Measurements from ENCODE around the gene GRIPAP1. TPM values are rescaled to one million over a fixed set of nuclear protein-coding genes. Genes with fewer than 3 reads are reported as not detected.
"Not testable (repeated sequence)": the region's sequence is repeated elsewhere in the genome, so short reads cannot be mapped to it uniquely, and the experiment has no call there.

The GRIPAP1 gene
- total RNA-seq, 1 donor from 2014 or later, result 24.9 TPM

DNA sequence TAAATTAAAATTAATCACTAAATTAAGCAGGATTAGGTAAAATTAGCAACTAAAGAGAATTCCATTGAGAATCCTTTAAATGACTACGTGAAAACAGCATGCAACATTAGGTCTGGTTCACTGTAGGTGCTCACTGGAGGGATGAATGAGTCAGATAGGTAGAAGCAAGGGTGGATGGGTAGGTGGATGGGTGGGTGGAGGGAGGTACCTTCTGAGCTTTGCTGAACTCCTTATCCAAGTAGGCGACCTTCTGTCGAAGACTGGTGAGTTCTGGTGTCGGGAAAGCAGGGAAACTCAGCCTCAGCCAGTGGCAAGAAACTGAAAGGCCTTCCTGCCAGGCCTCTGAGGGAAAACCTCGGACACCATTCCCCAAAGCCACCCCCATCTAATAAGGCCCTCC, 3.0 kb downstream of the GRIPAP1 start:
- DNase-seq (ENCODE audit: low spot score), result peak; percentile 19
- intact Hi-C loops (cut with DNase I), result no loop called here

DNA sequence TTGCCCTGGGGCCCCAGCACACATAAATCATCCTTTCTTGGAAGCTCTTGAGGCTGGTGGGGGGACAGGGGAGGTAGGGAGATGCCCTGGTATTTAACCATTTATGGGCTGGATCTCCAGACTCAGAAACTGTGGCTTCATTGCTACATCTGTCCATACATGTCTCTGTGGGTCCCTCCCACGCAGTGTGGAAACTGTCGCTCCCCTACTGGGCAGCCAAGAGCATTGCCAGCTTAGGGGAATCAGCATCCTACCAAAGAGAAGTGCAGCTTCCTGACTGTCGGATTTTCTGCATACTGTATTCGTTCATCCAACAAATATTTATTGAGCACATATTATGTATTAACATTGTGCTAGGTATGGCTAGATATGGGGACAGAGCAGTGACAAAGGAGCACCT, 3.7 kb downstream of the GRIPAP1 start:
- intact Hi-C loops (cut with DNase I), result no loop called here
- peak; percentile 17 for DNase-seq (ENCODE audit: low spot score)

DNA sequence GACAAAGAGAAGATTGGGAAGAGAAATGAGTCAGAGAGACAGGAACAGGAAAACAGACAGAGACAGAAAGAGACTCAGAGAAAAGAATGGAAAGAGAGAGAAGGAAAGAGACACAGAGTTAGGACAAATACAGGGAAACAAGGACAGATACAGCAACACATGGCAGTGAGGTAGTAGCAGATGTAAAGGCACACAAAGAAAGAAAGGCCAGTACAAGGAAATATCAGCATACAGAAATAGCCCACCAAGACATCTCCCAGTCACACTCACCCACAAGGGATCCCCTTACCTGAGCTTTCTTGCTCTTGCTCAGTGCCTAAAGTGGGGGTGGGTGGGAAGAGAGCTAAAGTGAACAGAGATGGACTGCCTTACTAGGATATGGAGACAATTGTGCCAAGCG, 4.2 kb downstream of the GRIPAP1 start:
- no peak for DNase-seq (ENCODE audit: low spot score)
- intact Hi-C loops (cut with DNase I), result no loop called here

DNA sequence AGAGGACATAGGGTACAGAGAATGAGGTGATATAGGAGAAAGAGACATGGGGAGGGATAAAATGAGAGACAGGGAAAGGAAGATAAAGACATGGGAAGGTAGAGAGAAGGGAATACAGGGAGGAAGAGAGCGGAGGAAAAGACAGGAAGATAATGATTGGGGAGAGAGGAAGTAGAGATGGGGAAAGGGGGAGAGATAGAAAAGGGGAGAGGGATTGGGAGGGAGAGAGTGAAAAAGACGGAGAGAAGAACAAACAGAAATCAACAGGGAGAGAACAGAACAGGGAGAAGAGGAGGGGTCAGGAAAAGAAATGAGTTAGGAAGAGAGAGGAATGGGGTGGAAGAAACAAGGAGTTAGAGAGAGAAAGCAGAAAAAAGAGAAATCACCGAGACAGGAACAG, 4.6 kb downstream of the GRIPAP1 start:
- no peak for DNase-seq (ENCODE audit: low spot score)
- intact Hi-C loops (cut with DNase I), result no loop called here

DNA sequence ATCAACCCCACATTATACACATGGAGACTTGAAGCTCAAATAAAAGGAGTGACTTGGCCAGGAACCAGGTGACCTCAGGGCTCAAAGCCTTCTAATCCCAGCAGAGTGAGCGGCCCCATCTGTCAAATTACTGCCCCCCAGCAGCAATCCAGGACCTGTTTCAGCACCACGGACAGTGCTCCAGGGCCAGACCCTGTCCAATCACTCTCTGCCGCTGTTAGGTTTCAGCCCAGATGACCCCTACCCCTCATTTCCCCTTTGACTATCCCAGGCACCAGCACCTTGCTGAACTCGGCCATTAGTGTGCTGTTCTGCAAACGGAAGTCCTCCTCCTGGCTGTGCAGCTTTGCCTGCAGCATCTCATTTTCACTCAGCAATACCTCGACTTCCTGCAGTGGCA, 5.1 kb downstream of the GRIPAP1 start:
- DNase-seq (ENCODE audit: low spot score), result no peak

DNA sequence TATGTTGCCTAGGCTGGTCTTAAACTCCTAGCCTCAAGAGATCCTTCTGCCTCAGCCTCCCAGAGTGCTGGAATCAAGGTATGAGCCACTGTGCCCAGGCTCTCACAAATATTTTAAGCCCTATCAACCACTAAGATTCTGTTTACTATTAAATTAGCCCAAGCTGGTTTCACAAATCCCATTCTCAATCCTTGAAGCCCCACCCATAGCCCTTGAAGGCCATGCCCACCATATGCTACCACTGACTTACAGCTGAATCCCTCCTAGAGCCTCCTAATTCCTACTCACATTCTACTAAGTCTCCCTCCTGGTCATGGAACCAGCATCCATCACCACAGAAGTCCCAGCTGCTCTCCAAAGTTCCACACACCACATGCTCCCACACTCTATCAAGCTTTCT, 9.7 kb downstream of the GRIPAP1 start:
- intact Hi-C loops (cut with DNase I), result no loop called here
- peak; percentile 54 for DNase-seq (ENCODE audit: low spot score)

More for the DNA sequence above, 5.1 kb downstream of the GRIPAP1 start:
- intact Hi-C loops (cut with DNase I), result no loop called here

DNA sequence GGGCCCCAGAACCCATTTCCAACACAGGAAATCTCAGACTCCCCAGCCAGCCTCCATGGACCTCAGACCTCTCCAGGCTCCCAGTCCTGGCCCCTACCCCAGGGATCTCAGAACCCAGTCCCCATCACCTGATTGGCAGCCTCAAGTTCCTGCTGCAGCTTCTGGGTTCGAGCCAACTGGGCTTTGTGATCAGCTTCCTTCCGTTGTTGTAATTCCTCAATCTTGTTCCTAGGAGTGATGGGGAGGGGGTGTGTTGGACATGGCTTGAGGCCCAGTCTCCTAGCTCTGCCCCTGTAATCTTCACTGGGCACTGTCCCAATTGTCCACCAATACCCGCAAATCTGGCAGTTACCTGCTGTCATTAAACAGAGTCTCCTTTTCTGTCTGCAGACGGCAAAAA, 12.6 kb downstream of the GRIPAP1 start:
- peak; percentile 71 for DNase-seq (ENCODE audit: low spot score)
- intact Hi-C loops (cut with DNase I), result no loop called here

DNA sequence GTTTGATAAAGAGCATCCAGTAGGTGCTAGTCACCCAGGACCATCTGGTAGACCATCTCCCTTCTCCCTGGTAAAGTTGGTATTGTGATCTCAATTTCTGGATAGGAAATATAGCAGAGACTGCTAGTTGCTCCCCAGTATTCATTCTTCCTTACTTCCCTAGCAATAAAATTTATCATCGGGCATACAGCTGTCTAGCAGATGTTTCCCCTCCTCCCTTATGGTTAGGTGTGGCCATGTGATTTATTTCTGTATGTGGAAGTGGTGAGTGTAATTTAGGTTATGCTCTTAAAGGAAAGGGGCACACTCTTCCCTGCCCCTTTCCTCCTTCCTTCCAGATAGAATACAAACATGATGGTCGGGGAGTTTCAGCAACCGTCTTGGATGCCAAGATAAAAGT, 18.2 kb downstream of the GRIPAP1 start:
- no peak for DNase-seq (ENCODE audit: low spot score)
- intact Hi-C loops (cut with DNase I), result no loop called here

DNA sequence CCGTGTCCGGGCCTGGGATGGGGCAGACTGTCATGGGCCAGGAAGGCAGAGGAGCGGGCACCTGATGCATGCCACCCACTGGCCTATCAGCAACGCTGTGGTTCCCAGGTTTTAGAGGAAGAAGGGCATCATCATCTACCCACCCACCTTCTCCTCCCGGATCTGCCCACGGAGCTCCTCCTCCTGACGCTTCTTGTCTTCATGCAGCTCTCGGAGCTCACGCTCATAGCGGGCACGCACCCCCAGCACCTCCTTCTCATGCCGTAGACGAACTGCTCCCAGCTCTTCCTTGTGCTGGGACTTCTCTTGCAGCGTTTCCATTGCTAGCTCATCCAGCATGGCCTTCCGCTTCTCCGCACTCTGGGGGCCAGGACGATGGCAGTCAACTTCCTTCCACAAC, 19.0 kb downstream of the GRIPAP1 start:
- intact Hi-C loops (cut with DNase I), result no loop called here
- no peak for DNase-seq (ENCODE audit: low spot score)

DNA sequence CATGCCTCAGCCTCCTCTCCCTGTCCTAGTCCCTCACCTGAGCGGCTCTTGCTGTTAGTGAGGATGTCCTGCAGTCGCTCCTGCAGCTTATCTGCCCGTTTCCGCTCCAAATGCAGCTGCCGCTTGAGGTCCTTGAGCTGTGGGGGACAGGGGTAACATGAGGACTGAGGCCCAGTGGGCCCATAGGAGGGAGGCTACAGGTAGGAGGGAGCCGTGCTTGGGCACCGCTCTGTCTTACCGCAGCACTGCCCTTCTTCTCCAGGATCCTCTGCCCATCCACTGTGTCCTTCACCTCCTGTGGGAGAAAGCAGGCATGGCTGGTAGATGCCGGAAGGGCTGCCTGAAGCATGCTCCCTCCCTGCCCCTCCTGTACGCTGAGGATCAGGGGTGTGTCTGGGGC, 20.9 kb downstream of the GRIPAP1 start:
- intact Hi-C loops (cut with DNase I), result no loop called here
- DNase-seq (ENCODE audit: low spot score), result no peak

DNA sequence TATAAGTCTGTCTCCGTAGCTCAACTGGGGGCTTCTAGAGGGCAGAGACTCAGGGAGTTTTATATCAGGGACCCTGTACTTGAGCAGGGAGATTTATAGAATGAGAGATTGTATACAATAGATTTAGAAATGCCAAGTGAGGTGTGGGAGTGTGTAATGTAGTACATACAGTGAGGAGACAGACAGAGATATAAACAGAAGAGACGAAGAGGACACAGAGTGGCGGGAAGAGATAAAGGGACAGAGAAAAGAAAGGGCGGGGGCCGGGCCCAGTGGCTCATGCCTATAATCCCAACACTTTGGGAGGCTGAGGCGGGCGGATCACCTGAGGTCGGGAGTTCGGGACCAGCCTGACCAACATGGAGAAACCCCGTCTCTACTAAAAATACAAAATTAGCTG, 21.7 kb downstream of the GRIPAP1 start:
- DNase-seq (ENCODE audit: low spot score); intact Hi-C loops (cut with DNase I): not testable (repeated sequence)

DNA sequence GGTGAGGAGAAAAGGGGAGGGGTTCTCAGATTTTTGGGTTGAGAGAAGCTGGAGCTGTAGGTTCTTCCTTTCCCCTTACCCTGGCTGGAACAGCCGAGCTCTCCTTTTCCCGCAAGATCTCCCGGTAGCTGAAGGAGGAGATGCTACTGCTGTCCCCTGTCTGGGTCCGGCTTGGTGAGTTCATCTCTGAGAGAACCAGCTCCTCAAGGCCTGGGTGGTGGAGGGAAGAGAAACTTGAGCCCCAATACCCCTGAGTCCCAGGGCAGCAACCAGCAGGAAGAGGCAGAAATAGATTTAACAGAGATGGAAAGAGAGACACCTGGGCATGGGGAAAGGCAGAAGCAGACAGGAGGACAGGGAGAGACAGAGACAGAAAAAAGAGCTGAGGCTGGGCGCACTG, 23.8 kb downstream of the GRIPAP1 start:
- intact Hi-C loops (cut with DNase I), result no loop called here
- DNase-seq (ENCODE audit: low spot score), result no peak

DNA sequence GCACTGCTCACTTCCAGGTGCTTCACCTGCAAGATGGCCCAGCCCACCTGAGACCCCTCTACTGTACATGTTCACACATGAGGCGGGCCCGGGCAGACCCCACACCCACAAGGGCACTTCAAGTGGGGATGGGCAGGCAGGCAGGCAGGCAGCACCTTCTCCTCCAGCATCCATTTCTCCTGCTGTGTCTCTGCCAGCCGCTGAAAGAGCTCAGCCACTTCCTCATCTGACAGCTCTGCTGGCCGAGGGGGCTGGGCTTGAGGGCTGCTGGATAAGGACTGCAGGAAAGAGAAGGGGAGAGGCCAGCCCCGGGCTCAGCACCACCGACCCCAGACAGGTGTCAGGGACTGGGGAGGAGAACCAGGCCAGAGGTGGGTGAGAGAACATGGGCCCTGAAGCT, 26.0 kb downstream of the GRIPAP1 start:
- intact Hi-C loops (cut with DNase I), result no loop called here
- DNase-seq (ENCODE audit: low spot score), result no peak

DNA sequence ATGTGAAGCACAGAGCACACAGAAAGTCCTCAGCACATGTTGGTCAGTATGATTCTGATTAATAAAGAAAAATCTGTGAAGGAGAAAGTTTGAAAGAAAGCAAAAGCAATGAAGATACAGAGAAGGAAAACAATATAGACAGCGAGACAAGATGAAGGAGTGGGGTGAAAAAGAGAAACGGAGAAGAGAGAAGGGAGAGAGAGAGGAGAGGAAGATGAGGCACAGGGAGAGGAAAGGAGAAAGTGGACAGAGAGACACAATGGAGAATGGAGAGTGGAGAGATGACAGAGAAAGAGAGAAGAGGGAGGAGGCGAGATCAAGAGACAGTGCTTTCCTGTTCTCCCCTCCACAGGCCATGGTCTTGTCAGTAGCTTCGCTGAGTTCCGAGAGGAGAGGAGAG, 26.5 kb downstream of the GRIPAP1 start:
- intact Hi-C loops (cut with DNase I), result no loop called here
- DNase-seq (ENCODE audit: low spot score), result no peak

DNA sequence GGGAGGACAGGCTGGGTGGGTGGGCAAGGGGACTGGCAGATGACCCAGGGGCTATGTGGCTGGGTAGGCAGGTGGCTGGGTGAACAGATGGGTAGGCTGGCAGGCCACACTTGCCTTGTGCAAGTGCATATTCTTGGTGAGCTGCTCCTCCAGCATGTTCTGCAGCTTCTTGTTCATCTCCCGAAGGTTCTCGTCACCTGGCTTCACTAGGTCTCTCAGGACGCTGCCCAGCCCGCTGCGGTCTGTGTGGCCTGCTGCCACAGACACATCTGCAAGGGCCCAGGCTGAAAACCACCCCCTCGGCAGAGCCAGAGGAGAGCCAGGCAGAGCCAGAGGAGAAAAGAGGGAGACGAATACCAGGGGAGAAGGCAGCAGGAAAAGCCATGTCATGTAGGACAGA, 27.0 kb downstream of the GRIPAP1 start:
- intact Hi-C loops (cut with DNase I), result no loop called here
- DNase-seq (ENCODE audit: low spot score), result no peak

DNA sequence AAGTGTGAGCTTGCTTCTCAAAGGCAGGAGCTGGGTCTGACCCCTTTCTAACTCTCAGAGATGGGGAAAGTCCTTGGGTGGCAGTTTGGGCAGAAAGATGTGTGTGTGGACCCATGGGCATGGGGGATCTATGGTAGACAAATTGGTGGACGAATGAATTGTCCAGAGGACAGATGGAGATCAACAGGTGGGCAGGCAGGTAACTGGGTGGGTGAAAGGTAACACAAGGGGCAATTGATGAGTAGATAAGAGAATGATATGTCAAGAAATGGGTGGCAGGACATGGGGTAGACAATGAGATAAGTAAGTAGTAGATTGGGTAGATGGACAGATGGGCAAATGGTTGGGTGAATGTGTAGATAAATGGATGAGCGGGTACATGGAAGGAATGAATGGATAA, 27.5 kb downstream of the GRIPAP1 start:
- intact Hi-C loops (cut with DNase I), result loop anchor here (5.0 kb wide), 1 partner anchor 68 kb away; the partner anchor contains the start of gene TFE3

DNA sequence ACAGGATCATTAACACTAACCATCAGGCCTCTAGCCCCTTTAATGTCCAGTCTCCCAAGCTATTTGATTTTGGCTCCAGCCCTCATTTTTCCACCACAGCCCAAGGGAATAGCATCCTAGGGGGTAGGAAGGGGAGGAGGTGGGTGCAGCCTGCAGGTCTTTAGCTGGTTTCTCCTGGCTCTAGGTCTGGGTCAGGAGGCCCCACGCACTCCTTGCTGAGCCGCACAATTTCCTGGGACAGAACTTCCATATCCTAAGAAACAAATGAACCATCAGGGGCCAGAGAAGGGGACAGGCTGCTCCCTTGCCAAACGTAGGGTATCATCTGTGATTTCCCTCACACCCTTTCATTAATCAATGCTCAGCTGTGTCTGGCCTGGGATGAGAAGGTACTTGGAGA, 28.0 kb downstream of the GRIPAP1 start:
- intact Hi-C loops (cut with DNase I), result loop anchor here (5.0 kb wide), 1 partner anchor 68 kb away; the partner anchor contains the start of gene TFE3
- no peak for DNase-seq (ENCODE audit: low spot score)

More for the DNA sequence above, 27.5 kb downstream of the GRIPAP1 start:
- DNase-seq (ENCODE audit: low spot score), result no peak

DNA sequence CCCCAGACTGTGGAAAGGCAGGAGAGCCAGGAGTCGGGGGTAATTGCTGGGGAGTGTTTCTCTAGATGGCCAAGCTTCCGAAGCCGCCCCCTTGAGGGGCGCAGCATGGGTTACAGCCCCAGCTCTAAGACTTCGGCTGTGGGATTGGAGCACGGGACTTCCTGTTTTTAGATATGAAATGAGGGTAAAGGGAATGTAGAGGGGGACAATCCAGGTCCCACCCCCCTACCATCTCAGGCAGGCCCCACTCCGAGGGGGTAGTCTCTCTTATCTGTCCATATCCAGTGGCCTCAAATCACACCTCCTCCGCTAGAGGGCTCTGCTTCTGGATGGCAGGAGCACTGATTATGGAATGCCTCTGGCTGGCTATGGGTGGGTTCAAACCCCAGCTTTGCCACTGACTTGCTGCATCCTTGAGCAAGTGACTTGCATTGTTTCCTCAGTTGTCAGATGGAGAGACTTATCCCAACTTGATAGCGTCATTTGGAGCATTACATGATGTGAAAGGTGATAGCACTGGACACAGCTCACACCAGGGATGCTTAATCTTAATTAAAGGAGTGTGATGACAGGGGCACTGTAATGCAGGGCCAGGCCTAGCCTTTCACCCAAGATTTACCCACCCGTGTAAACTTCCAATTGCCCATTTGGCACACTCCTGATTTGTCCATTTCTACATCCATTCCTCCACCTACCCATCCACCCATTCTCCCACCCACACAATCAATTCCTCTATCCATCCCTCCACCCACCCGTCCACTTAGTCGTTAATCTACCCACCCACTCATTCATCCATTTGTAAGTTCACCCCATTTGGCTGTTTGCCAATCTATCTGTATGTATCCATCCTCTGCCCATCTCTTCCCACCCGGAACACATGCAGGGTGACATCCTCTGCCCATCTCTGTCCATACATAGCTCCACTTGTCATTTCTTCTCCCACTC, 29.6 kb downstream of the GRIPAP1 start:
- intact Hi-C loops (cut with DNase I), result loop anchor here (5.0 kb wide), 1 partner anchor 70 kb away; the partner anchor contains the start of gene TFE3
- DNase-seq (ENCODE audit: low spot score), result no peak

DNA sequence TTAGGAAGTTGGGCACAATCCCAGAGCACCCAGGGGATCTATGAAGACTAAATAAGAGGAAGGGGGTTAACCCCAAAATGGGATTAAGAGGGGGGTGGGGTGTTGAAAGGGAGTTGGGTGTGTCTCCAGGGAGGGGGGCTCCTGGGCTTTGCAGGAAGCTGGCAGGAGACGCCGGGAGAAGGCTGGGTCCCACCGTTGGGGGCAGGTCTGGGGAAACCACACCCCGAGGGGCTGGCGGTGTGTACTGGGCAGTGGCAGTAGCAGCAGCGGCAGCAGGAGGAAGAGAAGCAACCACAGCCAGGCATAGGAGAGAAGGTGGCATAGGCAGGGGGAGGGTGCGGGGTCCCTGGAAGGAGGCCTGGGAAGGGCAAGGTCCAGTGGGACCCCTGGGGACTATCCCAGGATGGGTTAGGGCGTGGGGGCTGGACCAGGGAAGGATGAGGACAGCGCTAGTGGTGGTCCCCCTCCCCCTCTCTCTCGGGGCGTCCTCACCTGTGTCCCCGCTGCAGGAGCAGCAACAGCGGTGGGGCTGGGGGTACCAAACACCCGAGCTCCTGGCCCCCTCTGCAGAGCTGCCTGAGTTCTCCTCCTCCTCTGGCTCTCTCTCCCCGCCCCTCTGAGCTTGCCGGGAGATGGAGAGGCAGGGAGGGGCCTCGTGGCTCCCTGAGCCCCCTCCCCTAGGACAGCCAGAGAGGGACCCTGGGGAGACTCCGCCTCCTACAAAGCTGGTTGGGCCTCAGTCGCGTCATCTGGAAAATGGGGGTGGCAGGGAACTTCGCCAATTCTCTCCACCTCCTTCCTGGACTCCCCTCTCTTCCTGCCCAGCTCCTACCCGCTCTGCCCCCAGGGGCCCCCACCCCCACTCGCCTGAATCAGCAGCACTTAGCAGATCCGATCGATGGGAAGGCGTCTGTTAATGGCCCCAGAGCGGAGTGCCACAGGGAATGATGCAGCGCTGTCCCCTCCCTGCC, 30.5 kb downstream of the GRIPAP1 start, which contains the start of gene KCND1:
KCND1 (minus strand) TSS at position 596 of the 971 bp plus-strand sequence. CDS start 1,573 bp downstream, outside the sequence.
- intact Hi-C loops (cut with DNase I), result loop anchor here (5.0 kb wide), 1 partner anchor 71 kb away; the partner anchor contains the start of gene TFE3
- DNase-seq (ENCODE audit: low spot score), result no peak

DNA sequence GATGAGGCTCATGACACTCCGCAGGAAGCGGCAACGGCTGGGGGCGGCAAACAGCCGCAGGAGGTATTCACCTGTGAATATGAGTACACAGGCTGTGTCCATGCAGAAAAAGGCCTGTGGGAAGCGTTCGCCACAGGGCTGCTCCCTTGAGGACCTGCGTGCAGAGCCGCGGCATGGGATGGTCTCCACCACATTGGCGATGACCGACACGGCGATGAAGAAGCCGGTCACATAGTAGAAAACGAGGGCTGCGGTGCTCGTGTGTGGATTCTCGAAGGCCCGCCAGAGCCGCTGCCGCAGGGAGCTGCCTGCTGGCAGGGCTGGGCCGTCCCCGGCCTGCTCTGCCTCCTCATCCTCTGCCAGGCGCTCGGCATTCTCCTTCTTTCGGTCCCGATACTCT, 32.6 kb downstream of the GRIPAP1 start:
- DNase-seq (ENCODE audit: low spot score), result no peak
- intact Hi-C loops (cut with DNase I), result no loop called here

All from cardiac septum (tissue), 1 donor.